Skin of body (tissue), 3 donors: ENCODE data around the gene HSP90AB1. TPM values are rescaled to one million over a fixed set of nuclear protein-coding genes. Genes with fewer than 3 reads are reported as not detected.

Source experiments
- DNase-seq: peaks from one replicate; lab custom pipeline; 2025; lab: John Stamatoyannopoulos, UW
- small RNA-seq: library from RNA; depleted of rRNA; stranded (forward); fragments of <200 nt; gene quantifications from one replicate; pipeline ENCODE3, GENCODE V24; 2014; ENCODE audit warnings: low replicate concordance
- total RNA-seq: library from RNA; depleted of rRNA; stranded (reverse); fragments of >200 nt; gene quantifications from one replicate; pipeline ENCODE4 v1.2.3, GENCODE V29; 2014

Gene HSP90AB1
- total RNA-seq, 1 donor from 2014 or later: 326 TPM

DNA sequence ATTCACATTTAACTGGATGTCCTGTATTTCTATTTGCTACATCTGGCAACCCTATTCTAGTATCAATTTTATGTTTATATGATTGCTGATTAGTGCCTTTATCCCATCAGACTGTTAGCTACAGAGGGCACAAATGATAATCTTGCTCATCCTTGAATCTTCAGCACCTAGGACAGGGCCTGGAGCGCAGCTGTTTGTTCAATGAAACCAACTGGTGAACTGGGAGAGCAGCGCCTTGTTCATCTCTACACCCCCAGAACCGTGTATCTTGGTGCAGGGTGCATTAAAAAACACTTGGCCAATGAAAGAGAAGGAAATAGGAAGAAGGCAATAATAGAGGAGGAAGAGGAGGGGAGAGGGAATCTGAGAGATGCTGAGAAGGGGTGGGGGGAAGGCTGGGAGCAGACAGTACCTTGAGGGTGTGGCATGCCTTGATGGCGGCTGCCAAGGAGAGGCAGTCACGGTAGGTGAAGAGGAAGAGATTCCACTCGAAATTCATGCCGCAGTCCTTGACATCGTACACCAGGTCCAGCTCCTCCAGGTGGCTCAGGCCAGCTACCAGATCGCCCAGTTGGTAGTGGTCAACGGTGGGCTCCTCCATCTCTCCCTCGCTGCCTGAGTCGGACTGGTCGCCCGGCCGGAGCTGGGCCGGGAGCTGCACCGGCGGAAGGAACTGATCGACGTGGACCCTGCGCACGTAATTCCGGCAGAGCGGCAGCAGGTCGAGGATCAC lies 38.8 kb downstream of the HSP90AB1 start:
- DNase-seq: no peak

DNA sequence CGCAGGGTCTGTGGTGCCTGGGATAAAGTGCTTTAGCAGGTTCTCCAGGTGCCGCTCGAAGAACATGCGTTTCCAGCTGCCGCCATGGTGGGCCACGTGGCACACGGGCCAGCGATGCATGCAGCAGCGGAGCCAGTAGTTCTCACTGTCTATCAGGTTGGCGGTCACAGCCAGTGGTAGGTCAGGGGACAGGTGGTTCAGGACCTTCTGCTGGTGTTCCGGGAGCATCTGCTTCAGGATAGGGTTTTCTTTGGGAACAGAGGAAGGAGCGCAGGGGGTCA lies 39.3 kb downstream of the HSP90AB1 start:
- no peak for DNase-seq

DNA sequence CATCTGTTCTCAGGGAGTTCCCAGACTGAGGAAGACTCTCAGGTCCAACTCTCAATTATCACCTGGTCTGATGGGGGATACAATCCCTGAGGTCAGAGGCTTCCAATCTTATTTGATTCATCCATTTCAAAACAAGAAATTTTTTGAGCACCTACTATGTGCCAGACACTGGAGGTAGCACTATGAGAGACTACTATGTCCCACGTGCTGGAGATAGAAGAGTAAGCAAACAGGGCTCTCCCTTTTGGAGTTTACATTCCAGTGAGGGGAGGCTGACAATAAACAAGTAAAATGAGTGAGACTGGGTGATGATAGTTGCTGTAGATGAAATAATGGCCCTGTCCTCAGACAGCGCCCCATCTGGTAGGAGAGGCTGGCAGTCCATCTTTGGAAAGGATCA lies 39.8 kb downstream of the HSP90AB1 start:
- no peak for DNase-seq

DNA sequence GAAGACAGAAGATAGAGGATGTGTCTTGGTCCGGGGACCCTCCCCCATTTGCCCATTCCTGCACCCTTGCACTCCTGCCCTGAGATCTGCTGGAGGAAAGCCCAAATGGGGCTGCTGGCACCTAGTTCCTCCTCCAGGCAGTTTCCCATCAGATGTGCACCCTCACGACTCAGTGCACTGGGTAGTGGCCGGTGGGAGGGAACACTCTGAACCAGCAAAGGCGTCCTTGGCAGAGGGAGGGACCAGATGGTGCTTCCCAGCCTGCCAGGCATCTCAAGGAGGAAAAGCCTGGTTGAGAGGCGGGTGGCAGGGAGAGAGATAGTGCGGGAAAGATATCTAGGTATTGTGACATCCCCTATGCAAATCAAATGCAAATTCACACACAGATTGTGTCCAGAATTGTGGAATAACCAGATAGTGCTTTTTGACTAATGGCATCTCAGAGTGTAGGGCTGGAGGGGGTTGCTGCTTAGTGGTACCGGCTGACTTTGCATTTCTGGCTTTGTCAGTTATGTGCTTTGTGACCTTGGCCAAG lies 42.9 kb downstream of the HSP90AB1 start:
- no peak for DNase-seq

DNA sequence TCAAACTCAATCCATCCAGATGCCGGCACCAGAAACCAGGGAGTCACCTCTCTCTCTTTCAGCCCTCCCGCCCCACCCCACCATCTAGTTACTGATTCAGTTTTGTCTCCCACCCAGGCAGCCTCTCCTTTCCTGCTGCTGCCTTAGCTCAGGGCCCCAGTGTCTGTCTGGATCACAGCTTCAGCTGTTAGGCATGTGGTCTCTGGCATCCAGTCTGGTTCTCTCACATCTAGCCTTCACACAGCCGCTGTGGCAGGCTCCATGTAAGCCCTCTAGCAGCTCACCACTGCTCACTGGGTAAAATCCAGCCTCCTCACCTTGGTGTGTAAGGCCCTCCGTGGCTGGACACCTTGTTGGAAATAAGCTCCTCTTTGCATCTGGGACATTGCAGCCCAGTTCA lies 44.9 kb downstream of the HSP90AB1 start:
- DNase-seq: no peak

DNA sequence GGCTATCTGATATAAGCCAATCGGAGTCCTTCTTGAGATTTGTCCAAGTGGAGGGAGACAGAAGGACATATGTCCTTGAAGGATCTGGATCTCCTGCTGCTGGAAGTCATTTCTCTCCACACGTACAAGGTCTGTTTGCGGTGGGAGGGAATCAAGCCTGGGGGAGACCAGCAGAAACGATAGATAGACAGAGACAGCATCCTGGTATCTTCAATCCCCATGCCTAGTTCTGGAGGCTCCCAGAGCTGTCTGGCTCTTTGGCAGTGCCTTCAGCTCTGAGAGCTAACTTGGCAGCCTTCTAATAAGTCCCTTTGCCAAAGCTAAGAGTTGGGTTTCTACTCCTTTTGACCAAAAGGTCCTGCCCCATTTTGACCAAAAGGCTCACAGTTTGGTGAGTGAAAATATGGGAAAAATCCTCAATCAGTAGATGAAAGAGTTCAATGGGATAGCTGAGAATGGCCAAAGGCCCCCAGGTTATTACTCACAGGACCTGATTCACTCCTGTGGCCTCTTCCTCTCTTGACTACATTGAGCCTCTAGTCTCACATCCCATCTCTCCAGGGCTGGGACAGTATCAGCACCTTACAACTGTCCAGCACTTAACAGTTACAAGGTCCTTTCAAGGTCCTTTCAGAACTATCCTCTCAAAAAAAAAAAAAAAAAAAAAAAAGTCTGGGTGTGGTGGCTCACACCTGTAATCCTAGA lies 45.9 kb downstream of the HSP90AB1 start:
- DNase-seq: no peak

DNA sequence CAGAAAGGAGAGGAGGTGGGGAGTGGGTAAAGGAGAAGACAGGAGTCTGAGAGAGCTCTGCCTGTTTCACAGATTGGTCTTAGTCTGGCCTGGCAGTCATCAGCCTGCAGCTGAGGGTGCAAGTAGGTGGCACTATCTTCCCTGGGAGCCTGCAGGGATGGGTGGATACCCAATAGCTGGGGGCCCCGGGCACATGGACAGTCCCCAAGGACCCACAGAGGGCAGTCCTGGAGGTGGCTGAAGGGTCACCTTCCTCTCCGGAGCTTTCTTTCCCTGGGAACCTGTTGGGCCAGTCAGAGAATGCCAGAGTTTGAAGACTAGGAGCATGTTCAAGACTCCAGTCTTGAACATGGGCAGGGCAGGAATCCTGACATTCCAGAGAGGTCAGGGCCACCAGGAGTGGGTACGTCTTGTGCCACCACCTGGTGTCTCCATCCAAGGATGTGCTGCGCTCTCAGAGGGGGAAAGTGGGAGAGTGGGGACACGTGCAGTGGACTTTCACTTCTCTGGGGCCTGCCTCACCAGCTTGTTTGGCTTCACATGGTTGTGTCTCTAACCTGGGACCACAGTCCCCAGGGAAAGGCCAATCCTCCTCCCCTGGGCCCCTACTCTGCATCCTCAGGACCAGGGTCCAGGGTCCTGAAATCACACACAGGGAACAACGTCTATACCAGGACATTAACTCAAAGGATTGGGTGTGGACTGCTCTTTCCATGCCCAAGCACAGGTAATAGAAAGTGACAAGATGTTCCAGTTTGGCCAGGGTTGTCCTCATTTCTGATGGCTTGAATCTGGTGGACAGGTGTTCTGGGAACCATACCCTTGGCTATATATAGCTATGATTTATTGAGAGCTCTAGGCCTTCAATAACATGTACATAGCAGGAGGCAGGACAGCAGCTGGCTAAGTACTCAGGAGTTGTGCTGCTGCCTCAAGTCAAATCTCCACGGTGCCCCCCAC lies 48.2 kb downstream of the HSP90AB1 start:
- no peak for DNase-seq

DNA sequence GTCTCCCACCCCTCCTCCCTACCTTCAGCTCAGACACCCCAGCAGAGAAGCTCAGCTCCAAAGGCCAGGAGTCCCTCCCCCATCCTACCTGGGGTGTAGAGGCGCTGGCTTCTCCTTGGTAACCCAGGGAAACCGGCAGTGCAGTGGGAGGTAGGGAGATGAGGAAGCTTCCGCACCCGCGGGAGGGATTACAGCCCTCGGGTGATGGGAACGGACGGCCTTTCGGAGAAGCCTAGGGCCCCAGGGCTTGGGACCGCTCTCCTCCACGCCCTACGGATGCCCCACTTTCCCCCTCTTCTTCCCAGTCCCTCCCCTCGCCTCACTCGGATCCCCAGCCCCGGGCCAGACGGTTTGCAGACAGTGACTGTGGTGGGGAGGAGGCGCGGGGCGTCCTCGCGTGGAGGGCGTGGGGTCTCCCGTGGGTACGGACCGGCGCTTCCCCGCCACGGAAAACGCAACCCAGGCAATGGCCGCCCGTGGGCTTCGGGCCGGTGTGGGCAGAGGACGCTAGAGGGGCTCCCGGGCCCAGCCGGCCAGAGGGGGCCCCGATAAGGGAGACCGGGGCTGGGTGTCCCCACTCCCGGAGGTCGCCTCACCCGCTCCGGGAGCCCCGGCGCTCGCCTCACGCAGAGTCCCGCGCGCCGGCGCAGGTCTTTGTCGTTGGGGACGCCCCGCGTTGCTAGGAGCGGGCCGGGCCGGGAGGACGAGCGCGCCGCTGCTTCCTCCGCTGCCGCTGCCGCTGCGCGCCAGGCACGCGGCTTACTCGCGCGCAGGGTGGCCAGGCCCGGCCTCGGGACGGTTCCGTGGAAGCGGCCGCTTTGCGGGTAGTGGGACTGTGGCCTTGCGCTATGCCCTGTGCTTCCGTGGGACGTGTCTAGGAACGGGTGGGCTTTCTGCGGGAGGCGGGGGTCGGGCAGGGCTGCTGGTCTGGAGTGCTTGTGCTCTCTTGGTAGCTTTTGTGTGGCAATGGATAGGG lies 50.5 kb downstream of the HSP90AB1 start:
- DNase-seq: no peak

DNA sequence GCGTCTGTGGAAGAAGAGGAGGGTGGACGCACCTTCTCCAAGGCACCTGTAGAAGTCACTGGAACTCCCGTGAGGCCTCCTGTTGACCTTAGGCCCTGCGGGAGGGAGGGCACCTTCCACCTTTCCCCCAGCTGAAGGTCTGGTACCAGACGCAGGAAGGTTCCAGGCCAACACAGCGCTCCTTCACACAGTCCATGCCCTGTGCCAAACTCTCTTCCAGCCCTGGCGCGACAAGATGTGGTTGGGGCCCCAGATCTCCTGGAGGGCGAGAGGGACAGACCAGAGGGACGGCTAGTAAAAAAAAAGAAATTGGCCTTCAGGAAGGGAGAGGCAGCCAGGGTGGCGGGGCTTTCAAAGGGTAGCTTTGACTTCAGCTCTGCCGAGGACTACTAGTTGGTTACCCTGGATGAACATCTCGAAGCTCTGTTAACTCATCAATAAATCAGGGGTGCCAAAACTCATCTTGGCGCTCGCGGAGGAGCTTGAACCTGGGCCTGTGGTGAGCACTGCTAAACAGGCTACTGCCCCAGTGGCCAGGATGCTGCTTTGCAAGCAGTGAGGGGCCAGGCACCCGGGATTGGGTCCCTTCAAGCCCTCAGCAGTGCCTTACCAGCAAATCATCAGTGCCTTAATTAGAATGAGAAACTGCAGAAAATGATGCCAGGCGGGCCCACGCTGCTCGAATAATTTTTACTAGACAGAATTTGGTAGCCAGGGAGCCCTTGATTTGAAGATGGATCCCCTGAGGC lies 51.3 kb downstream of the HSP90AB1 start:
- no peak for DNase-seq

DNA sequence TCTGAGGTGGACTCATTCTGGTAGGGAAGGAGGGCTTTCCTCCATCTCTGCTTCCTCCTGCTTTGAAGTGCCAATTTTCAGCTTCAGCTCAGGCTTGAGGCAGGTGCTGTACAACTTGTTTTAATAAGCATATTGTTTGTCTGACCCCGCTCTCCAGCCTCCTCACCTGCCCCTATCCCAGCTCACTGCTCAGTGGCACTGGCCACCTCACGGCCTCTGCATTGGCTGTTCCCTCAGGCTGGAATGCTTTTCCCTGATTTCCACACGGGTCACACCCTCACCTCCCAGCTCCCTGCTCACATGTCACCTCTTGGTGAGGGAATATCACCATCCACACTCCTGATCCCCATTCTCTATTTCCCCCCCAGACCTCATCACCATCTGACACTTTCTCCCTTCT lies 52.0 kb downstream of the HSP90AB1 start:
- DNase-seq: no peak

DNA sequence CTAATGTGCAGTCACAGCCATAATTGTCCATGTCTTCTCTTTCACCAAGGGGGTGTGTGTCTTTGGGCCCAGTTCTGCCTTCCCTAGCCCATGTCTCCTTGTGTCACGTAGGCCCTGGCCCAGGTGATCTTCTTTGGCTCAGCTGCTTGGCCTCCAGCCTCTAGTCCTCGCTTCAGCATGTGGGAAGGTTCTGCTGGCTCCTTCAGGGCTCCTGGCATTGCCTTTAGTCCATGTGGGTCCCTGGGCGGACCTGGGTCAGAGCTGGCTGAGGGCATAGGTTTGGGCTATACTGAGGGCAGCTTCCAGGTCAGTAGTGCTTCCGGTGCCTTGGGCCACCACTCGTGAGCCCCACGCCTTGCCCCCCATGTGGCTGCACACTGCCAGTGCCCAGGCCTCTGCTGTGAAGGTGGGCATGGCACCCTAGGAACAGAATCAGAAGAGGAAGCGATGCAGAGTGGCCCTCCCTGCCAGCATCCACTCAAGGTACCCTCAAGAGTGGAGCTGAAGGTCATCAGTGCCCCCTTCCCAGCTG lies 53.5 kb downstream of the HSP90AB1 start:
- no peak for DNase-seq

DNA sequence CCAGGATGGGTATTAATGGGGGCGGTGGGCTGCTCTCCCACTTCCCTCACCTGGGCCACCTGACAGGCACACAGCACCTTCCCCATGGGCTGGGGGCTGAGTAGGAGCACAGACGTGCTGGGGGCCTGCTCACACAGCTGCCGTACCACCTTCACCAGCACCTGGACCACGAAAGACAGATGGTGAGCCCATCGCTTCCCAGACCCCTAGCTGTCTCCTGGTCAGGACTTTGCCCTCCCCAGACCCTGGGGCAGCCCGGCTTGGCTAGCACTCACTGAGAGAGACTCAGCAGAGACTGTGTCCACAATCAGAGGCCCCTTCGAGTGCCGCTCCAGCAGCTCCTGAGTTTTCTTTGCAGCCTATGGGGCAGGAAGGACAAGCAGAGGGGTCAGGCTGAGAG lies 54.2 kb downstream of the HSP90AB1 start:
- DNase-seq: no peak

DNA sequence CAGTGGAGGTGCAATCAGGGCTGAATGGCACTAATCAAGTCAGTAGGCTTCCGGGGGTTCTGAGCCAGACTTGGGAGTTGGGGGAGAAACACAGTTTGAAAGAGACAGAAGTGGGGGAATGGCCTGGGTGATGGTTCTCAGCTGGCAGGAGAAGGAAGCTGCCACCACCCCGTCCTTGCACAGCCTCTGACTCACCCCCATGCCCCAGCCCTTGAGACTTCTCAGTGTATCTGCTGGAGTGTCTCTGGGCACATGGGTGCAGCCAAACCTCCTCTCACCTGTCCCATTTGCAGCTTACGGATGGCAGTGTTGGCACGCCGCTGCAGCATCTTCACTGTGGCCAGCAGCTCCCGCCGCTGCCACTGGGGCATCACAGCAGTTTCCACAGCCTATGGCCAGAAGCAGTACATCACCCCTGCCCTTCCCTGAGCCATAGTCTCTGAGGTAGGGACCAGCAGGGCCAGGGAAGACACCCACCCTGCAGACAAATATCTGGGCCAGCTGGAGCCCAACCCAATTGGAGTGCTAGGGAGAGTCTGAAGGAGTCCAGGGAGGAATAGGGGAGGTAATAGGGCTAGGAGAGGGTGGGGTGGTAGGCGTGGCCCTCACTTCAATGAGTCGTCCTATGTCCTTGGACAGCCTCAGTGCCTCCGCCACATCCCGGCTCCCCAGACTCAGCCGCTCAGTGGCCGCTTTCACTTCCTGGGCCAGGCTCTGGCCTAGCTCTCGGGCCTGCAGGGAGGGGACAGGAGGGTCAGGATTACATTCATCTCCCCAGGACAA lies 55.1 kb downstream of the HSP90AB1 start:
- DNase-seq: no peak

DNA sequence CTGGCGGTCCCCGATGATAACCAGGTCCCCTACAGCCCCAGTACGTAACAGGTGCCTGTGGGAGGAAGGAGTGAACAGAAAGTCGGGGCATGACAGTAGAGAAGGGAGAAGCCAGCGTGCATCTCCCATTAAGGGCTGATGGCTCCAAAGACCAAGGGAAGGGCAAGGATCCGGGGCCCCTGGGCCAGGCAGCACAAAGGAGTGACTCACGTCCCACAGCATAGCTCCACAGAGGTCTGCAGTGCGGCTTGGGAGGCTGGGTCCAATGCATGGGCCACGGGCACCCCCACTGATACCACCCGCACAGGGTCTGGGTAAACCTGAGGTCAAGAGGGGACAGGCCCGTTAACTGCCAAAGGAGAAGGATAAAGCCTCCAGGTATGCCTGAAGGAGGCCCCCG lies 56.0 kb downstream of the HSP90AB1 start:
- DNase-seq: no peak

Small RNA genes lying within 50 kb of the gene (small RNA-seq; reads per million reads assigned to genes)
- gene RN7SL811P: not detected

Other genes starting within 250 kb of the HSP90AB1 start
- gene MRPL14, start 119.6 kb upstream of the HSP90AB1 start, total RNA-seq: 32.3 TPM
- gene TMEM63B, start 119.5 kb upstream of the HSP90AB1 start, total RNA-seq: 16.2 TPM
- gene CAPN11, start 88.3 kb upstream of the HSP90AB1 start, total RNA-seq: 0.89 TPM
- gene MYMX, start 30.2 kb upstream of the HSP90AB1 start, total RNA-seq: 0.49 TPM
- 21.3 TPM for gene SLC29A1, start 23.5 kb upstream of the HSP90AB1 start, total RNA-seq
- 26.1 TPM for gene SLC35B2, start 10.4 kb downstream of the HSP90AB1 start, total RNA-seq
- 7.2 TPM for gene NFKBIE, start 18.4 kb downstream of the HSP90AB1 start, total RNA-seq
- gene TMEM151B, start 23.3 kb downstream of the HSP90AB1 start, total RNA-seq: 0.10 TPM
- 14.2 TPM for gene AARS2, start 66.2 kb downstream of the HSP90AB1 start, total RNA-seq
- gene SPATS1, start 95.5 kb downstream of the HSP90AB1 start, total RNA-seq: not detected
- 23.3 TPM for gene CDC5L, start 140.6 kb downstream of the HSP90AB1 start, total RNA-seq